Nucleus accumbens (tissue), 56 donors: ENCODE measurements around the gene S100A12.
A peak's percentile ranks its signal among the peaks of the same experiment; 100 is the strongest.

Source experiments
- DNase-seq, 56 donors: peaks; one replicate each; lab custom pipeline; 2025; lab: John Stamatoyannopoulos, UW

Gene S100A12

GRCh38 chr1:153370146-153370545 lies 5.3 kb downstream of the S100A12 start:
- no peak for DNase-seq

- DNase-seq, result no peak
These were observed 6.9 kb downstream of the S100A12 start for GRCh38 chr1:153368495-153368894.

GRCh38 chr1:153367090-153367489 lies 8.3 kb downstream of the S100A12 start:
- no peak for DNase-seq

- no peak for DNase-seq
These were observed 9.2 kb downstream of the S100A12 start for GRCh38 chr1:153366261-153366660.

- DNase-seq, result no peak
These were observed 9.7 kb downstream of the S100A12 start for GRCh38 chr1:153365696-153366095.

GRCh38 chr1:153364766-153365666 lies 10.4 kb downstream of the S100A12 start:
- no peak for DNase-seq

GRCh38 chr1:153364156-153364555 lies 11.3 kb downstream of the S100A12 start:
- DNase-seq, result no peak

- no peak for DNase-seq
These were observed 11.8 kb downstream of the S100A12 start for GRCh38 chr1:153363641-153364040.

GRCh38 chr1:153362187-153362775 lies 13.1 kb downstream of the S100A12 start:
- DNase-seq, result no peak

- no peak for DNase-seq
These were observed 13.8 kb downstream of the S100A12 start for GRCh38 chr1:153361480-153362109.

- no peak for DNase-seq
These were observed 14.6 kb downstream of the S100A12 start for GRCh38 chr1:153360592-153361479.

GRCh38 chr1:153360190-153360589 lies 15.2 kb downstream of the S100A12 start:
- DNase-seq, result no peak

GRCh38 chr1:153359241-153359640 lies 16.2 kb downstream of the S100A12 start:
- DNase-seq, result no peak

GRCh38 chr1:153358691-153358975 lies 16.8 kb downstream of the S100A12 start:
- DNase-seq, result no peak

- DNase-seq, result no peak
These were observed 17.3 kb downstream of the S100A12 start, which contains the start of gene S100A9 for GRCh38 chr1:153357853-153358690. Gene S100A9 (plus strand): TSS chr1:153357854. CDS start chr1:153358284, 430 bp downstream.

- peak in 2 of 56 donors; percentile 6 to 9 for DNase-seq
These were observed 18.2 kb downstream of the S100A12 start for GRCh38 chr1:153357076-153357852.

- DNase-seq, result no peak
These were observed 18.9 kb downstream of the S100A12 start for GRCh38 chr1:153356392-153357075.

- peak in 4 of 56 donors; percentile 4 to 27 (median 7) for DNase-seq
These were observed 19.9 kb downstream of the S100A12 start for GRCh38 chr1:153355445-153356071.
